Measurements from ENCODE around the gene ASPG.
A peak's percentile ranks its signal among the peaks of the same experiment; 100 is the strongest.

Gene ASPG

DNA sequence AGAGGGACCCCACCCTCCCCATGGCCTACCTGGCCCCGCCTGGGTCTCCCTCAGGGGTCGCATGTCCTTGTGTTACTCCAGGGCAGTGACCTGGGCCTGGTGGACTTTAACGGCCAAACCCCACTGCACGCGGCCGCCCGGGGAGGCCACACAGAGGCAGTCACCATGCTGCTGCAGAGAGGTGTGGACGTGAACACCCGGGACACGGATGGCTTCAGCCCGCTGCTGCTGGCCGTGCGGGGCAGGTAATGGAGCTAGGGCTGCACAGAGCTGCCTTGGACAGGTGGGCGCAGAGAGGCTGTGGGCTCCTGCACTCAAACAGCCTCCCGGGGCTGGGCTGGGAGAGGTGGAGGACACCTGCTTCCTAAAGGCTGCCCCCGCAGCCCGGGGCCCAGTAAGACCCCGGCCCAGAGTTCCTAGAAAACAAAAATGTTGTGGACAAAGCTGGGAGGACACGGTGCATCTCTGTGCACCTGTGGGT is 21.6 kb downstream of the ASPG start:
- no peak for DNase-seq

DNA sequence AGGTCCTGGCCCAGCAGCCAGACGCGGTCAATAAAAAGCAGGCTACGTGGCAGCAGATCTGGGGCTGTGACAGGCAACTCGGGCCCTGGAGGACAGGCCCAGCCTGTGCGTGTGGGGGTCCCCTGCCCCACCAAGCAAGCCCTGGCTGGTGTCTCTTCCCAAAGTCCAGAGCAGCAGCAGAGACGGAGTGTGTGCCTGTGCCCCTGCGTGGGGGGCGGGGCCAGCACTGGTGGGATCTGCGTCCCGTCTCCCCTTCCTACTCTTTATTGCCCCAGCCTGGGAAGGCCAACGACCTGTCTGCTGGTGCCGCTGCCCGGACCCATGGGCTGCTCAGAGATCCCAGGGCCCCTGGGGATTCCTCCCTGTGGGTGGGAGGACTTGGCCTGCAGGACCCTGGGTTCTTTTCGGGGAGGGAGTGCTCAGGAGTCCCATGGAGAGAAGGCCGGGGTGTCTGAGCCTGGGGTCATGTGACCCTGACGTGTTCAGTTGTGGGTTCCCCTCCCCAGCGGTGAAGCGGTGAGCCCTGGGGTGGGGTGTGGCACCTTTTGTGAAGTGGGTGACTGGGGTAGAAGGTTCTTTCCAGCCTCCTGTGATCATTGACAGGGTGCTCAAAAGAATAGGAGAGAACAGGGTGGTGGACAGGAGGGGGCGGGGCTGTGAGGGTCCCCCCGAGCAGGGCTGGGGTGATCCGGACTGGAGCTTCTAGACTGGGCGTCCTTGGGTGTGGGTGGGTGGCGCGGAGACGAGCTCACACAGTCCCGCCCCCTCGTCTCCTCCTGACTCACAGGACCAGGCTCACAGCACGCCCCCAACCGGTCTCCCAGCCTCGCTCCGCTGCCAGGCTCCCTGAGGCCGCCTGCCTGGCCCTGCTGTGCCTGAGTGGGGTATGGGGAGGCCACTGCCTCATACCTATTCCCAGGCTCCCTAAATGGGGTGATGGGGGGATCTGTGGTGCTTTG is 22.4 kb downstream of the ASPG start:
- no peak for DNase-seq

- no peak for DNase-seq
Measured at GRCh38 chr14:104108570-104109541, 23.4 kb downstream of the ASPG start.

- DNase-seq = no peak
Measured at GRCh38 chr14:104109731-104110361, 24.3 kb downstream of the ASPG start.

DNA sequence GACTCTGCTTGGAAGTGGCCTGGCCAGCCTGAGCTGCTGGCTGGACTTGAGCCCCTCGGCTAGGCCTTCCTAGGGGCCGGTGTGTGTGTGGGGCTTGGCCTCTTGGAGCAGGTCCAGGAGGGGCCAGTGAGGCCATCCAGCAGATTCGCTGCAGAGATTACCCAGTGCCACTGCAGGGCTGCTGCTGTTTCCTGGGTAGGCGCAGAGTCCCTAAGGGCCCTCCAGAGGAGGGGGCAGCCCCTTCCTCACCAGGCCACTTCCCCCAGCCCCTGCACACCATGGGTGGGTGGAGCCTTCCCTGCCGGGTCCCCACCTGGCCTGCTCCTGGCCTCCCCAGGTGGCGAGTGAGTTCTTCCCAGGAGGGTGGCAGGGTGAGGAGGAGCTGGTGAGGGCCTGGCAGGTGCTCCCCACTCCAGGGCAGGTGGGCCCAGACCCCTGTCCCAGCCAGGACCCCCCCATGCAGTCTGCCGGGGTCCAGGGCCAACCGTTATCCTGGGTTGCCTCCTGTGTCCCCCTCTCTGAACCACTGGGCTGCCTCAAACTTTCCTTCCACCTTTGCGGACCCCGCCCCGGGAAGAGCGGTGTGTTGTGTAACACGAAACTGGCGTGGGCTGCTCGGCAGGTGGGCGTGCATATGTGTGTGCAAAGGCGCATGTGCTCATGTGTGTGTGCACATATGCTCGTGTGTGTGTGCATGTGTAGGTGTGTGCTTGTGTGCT is 25.1 kb downstream of the ASPG start:
- no peak for DNase-seq

- DNase-seq = no peak
Measured at GRCh38 chr14:104111301-104112112, 26.0 kb downstream of the ASPG start.

GRCh38 chr14:104112113-104112505 is 26.6 kb downstream of the ASPG start:
- no peak for DNase-seq

GRCh38 chr14:104112609-104113571 is 27.4 kb downstream of the ASPG start:
- no peak for DNase-seq

GRCh38 chr14:104113631-104114420 is 28.3 kb downstream of the ASPG start:
- DNase-seq = no peak

DNA sequence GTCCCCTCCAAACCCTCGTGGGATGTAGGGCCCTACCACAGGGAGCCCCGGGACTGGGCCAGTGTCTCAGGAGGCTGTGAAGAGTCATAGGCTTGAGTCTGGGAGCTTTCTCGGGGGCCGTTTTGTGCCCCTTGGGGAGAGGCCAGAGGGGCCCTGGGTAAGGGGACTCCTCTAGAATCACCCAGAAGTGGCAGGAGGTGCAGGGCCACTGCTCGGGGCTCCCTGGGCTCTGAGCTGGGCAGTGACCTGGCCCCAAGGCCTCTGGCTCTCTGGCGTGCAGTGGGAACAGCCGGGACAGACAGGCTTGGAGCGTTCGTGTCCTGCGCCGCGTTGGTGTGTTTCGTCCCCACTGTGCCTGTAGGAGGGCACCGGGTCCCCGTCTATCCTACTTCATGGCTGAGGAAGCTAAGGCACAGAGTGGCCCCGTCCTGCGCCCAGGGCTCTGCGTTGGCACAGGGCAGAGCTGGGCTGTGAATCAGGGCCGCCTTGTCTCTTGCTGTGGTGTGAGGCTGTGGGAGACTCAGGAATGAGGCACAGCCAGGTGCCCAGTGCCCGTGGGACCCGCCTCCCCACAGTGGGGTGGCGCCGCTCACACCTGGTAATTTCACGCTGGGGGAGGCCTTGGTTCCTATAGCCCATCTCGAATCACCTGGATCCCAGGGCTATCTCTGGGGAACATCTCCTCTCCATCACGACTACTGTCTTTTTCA is 29.1 kb downstream of the ASPG start:
- DNase-seq = no peak

GRCh38 chr14:104115131-104115600 is 29.7 kb downstream of the ASPG start:
- DNase-seq = no peak

GRCh38 chr14:104115691-104116287 is 30.3 kb downstream of the ASPG start:
- DNase-seq = no peak

- DNase-seq = no peak
Measured at GRCh38 chr14:104116288-104116755, 30.8 kb downstream of the ASPG start.

DNA sequence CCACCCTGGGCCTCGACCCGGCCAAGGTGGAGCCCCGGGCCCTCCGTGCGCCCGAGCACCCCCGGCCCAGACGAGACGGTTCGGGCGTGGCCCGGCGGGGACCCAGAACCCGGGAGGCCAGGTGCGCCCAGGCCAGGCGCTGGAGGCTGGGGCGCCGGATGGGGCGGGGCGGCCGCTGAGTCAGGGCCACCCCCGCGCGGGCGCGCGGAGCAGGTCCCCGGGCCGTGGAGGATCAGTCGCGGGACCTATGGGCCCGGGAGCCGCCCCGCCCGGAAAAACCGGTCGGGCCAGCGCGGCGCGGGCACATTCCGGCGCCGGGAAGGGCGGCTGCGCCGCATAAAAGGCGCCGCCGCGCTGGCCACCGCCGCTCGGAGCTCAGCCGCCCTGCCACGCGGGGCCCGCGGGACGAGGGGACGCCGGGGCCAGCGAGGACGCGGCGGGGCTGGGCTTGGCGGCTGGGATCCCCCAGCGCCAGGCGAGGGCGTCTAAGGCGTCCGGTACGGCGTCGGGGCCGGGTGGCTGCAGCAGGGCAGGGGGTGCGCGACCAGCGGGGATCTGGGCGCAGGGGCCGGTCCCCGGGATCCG is 31.3 kb downstream of the ASPG start:
- DNase-seq = peak; percentile 28

GRCh38 chr14:104117341-104118005 is 32.0 kb downstream of the ASPG start:
- no peak for DNase-seq

DNA sequence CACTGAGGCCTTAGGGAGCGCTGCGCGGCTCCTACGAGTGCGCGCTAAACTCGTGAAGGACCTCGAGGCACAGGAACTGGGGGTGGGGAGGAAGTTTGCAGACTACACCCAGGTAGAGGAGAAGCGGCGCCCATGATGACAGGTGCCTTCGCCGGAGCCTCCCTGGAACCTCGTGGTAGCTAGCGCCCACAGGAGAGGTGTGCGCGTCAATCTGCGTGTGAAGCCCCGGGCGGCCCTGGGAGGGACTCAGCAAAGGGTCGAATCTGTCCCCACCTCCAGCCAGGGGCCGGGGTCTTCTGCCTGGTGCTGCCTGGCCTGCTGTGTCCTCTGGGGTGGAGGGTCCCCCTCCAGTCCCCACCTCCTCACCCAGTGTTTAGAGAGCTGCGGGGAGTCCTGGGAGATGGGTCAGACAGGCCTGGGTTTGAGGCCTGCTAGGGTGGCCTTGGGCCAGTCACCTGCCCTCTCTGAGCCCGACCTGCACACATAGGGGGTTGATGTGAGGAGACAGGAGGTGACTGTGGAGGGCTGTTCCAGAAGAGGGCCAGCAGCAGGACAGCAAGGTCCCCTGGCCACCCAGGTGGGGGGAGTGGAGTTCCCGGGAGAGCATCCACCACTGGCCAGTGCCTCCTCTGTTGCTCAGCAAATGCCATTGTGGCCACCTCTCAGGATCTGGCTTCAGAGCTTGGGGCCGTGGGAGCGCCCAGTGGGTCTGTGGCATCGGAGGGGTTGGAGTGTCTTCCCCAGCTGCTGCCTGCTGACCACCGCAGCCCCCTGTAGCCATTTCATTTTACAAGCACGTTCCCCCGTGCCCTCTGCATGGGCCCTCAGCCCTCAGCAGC is 32.7 kb downstream of the ASPG start:
- DNase-seq = no peak
